GM06990 (cell line): ENCODE results near the gene DNAH1.
"Not testable (repeated sequence)": the region's sequence is repeated elsewhere in the genome, so short reads cannot be mapped to it uniquely, and the experiment has no call there.

Experiments
- DNase-seq: peaks from one replicate; pipeline ENCODE4 v3.0.0-alpha.2; 2011; ENCODE audit not compliant: insufficient read length; ENCODE audit errors: extremely low read depth
- H3K27me3 ChIP-seq: replicated peaks from 2 replicates; pipeline ENCODE4 v1.6.0; 2011; ENCODE audit warnings: low read length; ENCODE audit not compliant: control insufficient read depth, insufficient read depth
- H3K36me3 ChIP-seq: 2 replicates; pipeline ENCODE4 v1.5.1; 2011; ENCODE audit warnings: low read length; ENCODE audit not compliant: control insufficient read depth, insufficient read depth
- H3K4me3 ChIP-seq: replicated peaks from 2 replicates; pipeline ENCODE4 v1.5.1; 2011; ENCODE audit warnings: low read depth, mild to moderate bottlenecking, control low read depth, low read length
- CTCF ChIP-seq: IDR thresholded peaks from 2 replicates; pipeline ENCODE4 v1.5.1; 2011; ENCODE audit warnings: low read length, control low read depth, mild to moderate bottlenecking, inconsistent platforms; ENCODE audit not compliant: insufficient read depth, poor library complexity, severe bottlenecking

DNAH1 gene

DNA sequence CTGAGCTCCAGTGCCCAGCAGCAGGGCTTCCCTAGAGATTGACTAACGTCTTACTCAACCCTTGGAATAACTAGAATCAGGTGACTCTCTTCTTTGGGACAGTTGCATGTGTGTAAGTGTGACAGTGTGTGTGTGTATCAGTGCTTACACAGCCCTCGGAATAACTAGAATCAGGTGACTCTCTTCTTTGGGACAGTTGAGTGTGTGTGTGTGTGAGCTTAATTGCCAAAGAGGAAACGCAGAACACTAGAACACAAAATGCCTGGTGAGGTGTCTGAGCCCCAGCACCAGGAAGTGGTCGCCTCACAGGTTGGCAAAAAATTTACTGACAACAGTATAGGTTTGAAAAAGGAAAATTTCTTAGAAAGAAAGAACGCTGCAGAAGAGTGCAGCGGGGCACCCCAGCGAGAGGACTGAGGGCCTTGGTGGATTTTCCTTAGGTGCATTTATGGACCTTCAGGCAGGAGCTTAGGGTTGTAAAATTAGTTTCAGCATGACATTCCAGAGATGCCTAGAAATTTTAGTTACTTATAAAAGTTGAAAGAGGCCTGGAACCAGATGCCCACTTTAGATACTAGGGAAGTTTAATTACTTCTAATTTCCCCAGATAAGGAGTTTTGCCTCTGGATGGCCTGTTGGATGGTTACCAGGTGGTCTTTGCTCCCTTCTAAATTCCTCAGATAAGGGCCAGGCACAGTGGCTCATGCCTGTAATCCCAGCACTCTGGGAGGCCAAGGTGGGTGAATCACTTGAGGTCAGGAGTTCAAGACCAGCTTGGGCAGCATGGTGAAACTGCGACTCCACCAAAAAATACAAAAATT is 33.9 kb upstream of the DNAH1 start:
- no peaks in the 10 kb centered on the region for H3K27me3 ChIP-seq
- no peak overlapping the region for H3K4me3 ChIP-seq
- no peak for DNase-seq
- no peak for TF ChIP-seq CTCF
- peaks cover 2% of the 10 kb centered on the region for H3K36me3 ChIP-seq

DNA sequence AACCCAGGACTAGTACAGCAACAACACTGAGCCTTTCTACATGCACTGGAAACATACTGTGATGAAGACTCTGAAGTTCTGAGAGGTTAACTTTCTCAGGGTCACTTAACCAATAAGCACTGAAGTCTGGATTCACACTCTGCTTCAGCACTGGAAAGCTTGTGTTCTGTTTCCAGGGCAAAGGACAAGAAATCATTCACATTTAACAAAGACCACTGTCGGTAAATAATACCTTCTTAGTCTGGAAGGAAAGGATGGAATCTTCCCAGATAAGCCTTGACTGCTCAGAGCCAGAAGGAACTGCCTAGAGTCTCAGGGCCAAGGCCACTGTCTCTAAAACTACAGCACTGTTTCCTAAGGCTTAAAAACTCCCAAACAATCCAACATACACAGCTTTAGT is 32.8 kb upstream of the DNAH1 start:
- TF ChIP-seq CTCF = no peak
- DNase-seq = no peak
- Histone ChIP-seq H3K36me3 (peaks cover 2% of the 10 kb centered on the region), H3K4me3 (no peak overlapping the region), H3K27me3 (no peaks in the 10 kb centered on the region)

- H3K27me3 ChIP-seq, H3K4me3 ChIP-seq, DNase-seq, H3K36me3 ChIP-seq: not testable (repeated sequence)
Measured at GRCh38 chr3:52284051-52284450, 32.1 kb upstream of the DNAH1 start.

- TF ChIP-seq CTCF = no peak
- no peak for DNase-seq
- Histone ChIP-seq H3K4me3 (peak overlapping the region; percentile 78), H3K27me3 (no peaks in the 10 kb centered on the region), H3K36me3 (peaks cover 11% of the 10 kb centered on the region)
Measured at GRCh38 chr3:52286777-52287110, 29.4 kb upstream of the DNAH1 start.

DNA sequence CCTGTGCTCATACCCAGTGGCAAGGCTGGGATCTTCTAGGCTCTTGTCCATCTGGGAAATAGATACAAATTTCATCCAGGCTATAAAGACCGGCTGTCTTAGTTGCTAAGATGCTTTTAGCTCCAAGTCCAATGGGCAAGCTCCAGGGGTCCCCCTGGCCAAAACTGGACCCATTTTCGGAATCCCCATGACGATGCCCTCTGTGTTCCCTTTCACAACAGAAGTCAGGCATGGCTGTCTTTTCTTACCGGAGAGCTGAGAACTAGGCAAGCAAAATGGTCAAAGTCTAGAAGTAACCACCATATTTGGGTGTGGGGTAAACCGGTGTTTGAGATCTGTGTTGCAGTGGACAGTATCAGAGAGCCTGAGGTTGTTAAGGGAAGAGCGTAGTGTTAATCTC is 27.4 kb upstream of the DNAH1 start:
- Histone ChIP-seq H3K27me3 (no peaks in the 10 kb centered on the region), H3K36me3 (peaks cover 24% of the 10 kb centered on the region), H3K4me3 (peak overlapping the region; percentile 78)
- no peak for DNase-seq
- no peak for TF ChIP-seq CTCF

DNA sequence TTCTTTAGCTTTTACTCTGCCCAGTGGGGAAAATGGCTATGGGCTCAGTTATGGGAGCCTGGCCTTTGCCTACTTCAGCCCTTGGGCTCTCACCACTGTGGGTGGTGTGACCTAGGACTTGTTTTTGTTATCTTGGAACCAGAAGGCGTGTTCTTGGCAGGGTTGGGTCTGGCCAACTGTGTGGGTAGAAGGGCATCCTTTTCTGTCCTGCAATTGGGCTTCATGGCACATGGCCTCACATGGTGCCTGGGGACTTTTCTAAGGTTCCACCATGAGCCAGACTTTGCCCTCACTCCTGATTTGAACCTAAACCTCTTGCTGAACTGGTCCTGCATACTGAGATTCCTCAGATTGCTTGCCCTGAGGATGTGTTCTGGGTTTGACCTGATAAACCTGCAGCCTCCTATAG is 26.8 kb upstream of the DNAH1 start:
- H3K4me3 ChIP-seq = no peak overlapping the region
- H3K36me3 ChIP-seq = peaks cover 25% of the 10 kb centered on the region
- TF ChIP-seq CTCF = no peak
- no peak for DNase-seq
- no peaks in the 10 kb centered on the region for H3K27me3 ChIP-seq
